GM12891 (cell line): ENCODE results near the gene WDR20.
A peak's percentile ranks its signal among the peaks of the same experiment; 100 is the strongest.
"Not testable (repeated sequence)": the region's sequence is repeated elsewhere in the genome, so short reads cannot be mapped to it uniquely, and the experiment has no call there.

ENCODE experiments used
- DNase-seq: peaks from one replicate; pipeline ENCODE4 v3.0.0; 2011; ENCODE audit warnings: low spot score; ENCODE audit not compliant: insufficient read length
- FAIRE-seq: peaks from 2 replicates; lab custom pipeline; 2011; peaks lifted over from hg19 to GRCh38; lab: Jason Lieb, UNC
- PAX5 ChIP-seq: IDR thresholded peaks from 2 replicates; pipeline ENCODE4 v1.6.1; 2011; ENCODE audit warnings: low read length, moderate library complexity, mild to moderate bottlenecking; ENCODE audit not compliant: insufficient read depth, severe bottlenecking
- POLR2A ChIP-seq: IDR thresholded peaks from 2 replicates; pipeline ENCODE4 v1.6.1; 2011; ENCODE audit warnings: low read depth, low read length, control low read depth
- POLR2AphosphoS5 ChIP-seq: IDR thresholded peaks from 2 replicates; pipeline ENCODE4 v1.6.1; 2011; ENCODE audit warnings: low read depth, low read length, control low read depth
- POU2F2 ChIP-seq: IDR thresholded peaks from 2 replicates; pipeline ENCODE4 v1.6.1; 2011; ENCODE audit warnings: low read depth, mild to moderate bottlenecking, control low read depth, low read length, moderate library complexity
- SPI1 ChIP-seq: IDR thresholded peaks from 2 replicates; pipeline ENCODE4 v1.6.1; 2011; ENCODE audit warnings: low read depth, low read length, control low read depth
- TAF1 ChIP-seq: IDR thresholded peaks from 2 replicates; pipeline ENCODE4 v1.6.1; 2011; ENCODE audit warnings: low read depth, low read length, control low read depth

The WDR20 gene

DNA sequence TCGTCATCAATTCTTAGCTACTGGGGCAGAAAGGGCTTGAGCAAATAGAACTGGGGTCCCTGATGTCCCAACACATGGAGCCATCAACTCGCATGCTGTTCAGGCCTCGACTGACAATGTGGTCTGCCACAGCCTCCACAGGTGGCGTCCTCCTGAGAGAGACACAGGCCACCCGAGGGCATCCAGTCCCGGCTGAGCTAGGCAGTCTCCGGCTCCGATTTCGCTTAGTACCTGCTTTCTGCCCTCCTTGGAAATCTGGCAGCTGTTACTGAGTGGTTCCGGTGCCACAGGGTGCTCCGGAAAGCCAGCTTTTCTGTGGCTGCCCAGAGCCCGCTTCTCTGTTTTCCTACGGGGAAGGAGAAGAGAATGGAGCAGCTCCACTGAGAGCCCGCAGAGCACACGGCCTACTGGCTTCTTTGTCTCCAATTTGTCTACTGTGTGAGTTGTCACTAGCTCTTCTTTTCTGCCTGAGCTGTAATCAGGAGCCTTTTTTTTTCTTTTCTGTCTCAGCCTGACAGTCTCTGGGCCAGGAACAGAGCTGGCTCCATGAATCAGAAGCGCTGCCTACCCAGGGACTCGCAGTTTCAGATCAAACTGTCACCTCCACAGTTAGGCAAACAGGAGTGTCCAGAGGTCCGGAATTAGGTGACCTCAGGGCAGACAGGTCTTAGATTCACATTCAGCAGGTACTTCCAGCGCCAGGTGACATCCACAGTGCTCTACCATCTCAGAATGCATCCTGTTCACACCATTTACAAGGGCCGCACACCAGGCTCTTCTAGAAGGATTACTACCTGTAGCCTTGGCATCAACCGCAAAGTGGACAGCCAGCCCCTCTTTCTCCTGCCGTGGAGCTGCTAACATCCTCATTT is 92.0 kb downstream of the WDR20 start:
- no peak for DNase-seq
- TF ChIP-seq POU2F2 (no peak), TAF1 (no peak), POLR2A (no peak), POLR2AphosphoS5 (no peak), PAX5 (no peak), SPI1 (no peak)
- FAIRE-seq: no peak

DNA sequence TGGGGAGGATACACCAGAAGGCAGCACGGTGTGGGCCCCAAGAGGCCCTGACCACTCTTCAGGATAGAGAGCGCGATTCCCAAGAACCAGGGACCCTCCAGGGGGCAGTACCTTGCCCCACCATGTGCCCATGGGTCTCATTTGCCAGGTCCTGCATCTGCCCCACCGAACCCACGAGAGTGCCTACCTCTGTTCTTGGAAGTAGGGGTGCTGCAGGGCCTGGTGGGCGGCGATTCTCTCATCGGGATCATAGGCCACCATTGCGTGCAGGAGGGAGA is 92.6 kb downstream of the WDR20 start:
- no peak for TF ChIP-seq SPI1
- TF ChIP-seq POLR2AphosphoS5: no peak
- TF ChIP-seq PAX5: no peak
- TF ChIP-seq POLR2A: no peak
- TF ChIP-seq POU2F2: no peak
- TF ChIP-seq TAF1: no peak
- DNase-seq (no peak), FAIRE-seq (no peak)

DNA sequence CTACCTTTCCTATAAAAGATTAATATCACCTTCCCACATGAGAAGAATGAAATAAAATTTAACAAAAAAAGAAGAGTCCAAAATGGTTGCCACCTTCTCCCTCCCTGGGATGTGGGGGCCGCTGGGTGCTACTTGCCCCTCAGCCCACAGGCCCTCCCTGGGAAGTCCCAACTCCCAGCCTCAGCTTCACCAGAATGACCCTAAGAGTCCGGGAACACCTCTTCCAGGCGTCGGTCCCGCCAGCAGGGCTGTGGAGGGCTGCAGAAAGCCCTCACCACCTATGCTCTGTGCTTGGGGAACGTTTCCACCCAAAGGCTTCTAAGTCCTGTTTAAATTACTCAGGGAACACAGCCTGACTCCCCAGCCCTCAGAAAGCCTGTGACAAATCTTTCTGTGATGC is 93.4 kb downstream of the WDR20 start:
- TF ChIP-seq POLR2A: no peak
- no peak for TF ChIP-seq POLR2AphosphoS5
- TF ChIP-seq SPI1: no peak
- TF ChIP-seq TAF1: no peak
- no peak for TF ChIP-seq PAX5
- no peak for TF ChIP-seq POU2F2
- FAIRE-seq: no peak
- DNase-seq: no peak

DNA sequence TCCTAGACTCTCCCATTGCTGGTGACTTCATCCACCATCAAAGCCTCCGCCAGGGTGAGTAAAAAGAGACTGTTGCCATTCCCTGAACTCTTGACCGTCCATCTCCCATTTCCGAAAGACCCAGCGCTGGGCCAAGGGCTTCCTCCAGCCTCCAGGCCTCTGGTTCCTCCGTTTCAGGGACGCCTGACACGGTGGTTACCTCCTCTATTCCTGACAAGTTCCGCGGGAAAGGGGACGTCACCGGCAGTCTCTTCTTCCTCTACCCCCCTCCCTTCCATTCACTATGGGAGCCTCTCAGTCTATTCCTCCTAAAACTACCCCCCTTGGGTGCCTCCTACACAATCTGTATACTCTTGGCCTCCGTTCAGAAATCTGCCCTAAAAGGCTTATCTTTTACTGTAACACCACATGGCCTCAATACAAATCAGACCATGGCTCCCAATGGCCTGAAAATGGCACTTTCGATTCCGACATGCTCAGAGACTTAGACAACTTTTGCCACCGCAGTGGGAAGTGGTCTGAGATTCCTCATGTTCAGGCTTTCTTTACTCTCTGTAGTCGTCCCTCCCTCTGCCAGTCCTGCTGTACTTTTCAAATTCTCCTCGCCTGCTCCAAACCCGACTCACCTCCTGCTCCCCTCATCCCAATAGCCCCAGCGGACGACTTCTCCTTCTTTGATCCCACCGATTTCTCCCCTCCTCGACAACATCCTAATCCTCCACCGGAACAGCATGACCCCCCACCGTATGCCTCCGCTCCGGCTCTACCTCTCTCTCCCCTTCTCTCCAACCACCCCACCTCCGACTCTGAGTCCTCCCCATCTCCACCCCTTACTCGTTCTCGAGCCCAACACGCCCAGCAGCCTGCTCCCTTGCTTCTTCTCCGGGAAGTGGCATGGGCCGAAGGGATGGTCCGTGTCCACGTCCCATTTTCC is 94.9 kb downstream of the WDR20 start:
- TF ChIP-seq SPI1 (no peak), POLR2A (no peak), POLR2AphosphoS5 (no peak), POU2F2 (no peak), PAX5 (no peak), TAF1 (no peak)
- DNase-seq (no peak), FAIRE-seq (no peak)

DNA sequence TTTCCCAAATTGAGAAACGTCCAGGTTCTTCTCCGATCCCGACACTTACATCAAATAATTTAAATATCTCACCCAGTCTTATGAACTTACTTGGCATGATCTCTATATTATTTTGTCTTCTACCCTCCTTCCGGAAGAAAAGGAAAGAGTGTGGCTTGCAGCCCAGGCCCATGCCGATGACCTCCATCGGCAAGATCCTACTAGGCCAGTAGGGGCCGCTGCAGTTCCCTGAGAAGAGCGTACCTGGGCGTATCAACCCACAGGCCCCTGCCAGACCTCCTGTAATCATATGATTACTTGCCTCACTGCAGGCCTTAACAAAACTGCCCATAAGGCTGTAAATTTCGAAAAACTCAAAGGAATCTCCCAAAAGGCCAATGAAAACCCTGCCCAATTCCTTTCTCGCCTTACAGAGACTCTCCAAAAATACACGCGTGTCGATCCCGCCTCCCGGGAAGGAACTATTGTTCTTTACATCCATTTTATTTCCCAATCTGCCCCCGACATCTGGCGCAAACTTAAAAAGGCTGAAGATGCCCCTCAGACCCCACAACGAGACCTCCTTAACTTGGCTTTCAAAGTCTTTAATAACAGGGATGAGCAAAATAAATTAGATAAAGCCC is 95.7 kb downstream of the WDR20 start:
- DNase-seq (peak; percentile 87), FAIRE-seq (peak; percentile 87)
- TF ChIP-seq TAF1: no peak
- no peak for TF ChIP-seq POU2F2
- TF ChIP-seq SPI1: no peak
- no peak for TF ChIP-seq PAX5
- no peak for TF ChIP-seq POLR2AphosphoS5
- TF ChIP-seq POLR2A: no peak

DNA sequence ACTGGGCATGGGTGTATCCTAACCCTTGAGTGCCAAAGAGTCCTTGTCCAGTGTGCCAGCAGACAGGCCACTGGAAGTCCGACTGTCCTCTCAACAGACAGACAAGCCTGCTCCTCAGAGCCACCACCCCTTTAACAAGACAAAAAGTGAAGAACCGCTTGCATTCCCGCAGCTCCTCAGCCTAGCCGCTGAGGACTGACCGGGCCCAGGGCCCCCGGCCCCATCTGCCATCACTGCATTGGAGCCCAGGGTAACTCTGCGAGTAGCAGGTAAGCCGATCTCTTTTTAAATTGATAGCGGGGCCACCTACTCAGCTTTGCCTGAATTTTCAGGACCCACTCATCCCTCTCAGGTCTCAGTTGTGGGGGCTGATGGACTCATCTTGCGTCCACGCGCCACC is 96.3 kb downstream of the WDR20 start:
- no peak for FAIRE-seq
- no peak for DNase-seq
- TF ChIP-seq POLR2A: no peak
- TF ChIP-seq POLR2AphosphoS5: no peak
- TF ChIP-seq POU2F2: no peak
- no peak for TF ChIP-seq SPI1
- TF ChIP-seq PAX5: no peak
- TF ChIP-seq TAF1: no peak

DNA sequence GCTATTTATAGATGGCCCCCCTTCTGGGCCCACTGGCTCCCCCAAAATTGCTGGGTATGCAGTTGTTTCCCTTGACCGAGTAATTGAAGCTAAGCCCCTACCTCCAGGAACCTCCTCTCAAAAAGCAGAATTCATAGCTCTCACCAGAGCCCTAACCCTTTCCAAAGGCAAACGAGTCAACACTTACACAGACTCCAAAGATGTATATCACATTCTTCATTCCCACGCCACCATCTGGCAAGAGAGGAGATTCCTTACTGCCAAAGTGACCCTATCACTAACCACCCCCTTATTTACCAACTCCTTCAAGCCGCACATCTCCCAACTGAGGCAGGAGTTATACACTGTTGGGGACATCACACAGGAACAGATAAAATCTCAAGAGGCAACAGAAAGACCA is 98.4 kb downstream of the WDR20 start:
- TF ChIP-seq TAF1 (no peak), PAX5 (no peak), SPI1 (no peak), POU2F2 (no peak), POLR2A (no peak), POLR2AphosphoS5 (no peak)
- FAIRE-seq (no peak), DNase-seq (no peak)

DNA sequence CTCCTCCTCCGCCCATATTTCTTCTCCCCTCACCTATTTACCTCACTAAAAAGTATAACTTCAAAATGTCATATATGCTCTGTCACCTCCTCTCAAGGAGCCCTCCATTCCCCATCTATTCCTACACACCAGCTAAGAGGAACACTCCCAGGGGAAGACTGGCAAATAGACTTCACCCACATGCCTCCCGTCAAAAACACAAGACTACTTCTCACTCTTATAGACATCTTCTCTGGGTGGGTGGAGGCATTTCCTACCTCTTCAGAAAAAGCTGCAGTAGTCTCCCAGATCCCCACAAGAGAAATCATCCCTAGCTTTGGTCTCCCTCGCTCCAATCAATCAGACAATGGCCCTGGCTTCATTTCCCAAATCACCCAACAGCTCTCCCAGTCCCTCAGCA is 99.1 kb downstream of the WDR20 start:
- TF ChIP-seq POLR2A (no peak), POU2F2 (no peak), POLR2AphosphoS5 (no peak), PAX5 (no peak), SPI1 (no peak), TAF1 (no peak)
- FAIRE-seq: no peak
- DNase-seq: no peak

DNA sequence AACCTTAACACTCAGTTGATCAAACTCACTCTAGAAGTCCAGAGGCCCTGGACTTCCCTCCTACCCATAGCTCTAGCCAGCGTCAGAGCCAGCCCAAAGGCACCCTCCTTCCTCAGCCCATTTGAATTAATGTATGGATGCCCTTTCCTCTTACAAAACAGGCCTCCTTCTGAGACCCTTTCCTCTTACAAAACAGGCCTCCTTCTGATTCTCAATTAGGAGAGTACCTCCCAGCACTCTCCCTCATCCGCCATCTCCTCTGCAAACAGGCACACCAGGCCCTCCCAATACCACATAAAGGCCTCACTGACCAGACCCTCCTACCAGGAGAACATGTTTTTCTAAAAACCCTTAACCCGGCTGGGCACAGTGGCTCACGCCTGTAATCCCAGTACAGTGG is 99.5 kb downstream of the WDR20 start:
- no peak for DNase-seq
- FAIRE-seq: no peak
- TF ChIP-seq POLR2AphosphoS5: no peak
- no peak for TF ChIP-seq POLR2A
- TF ChIP-seq PAX5: no peak
- TF ChIP-seq TAF1: no peak
- TF ChIP-seq SPI1: no peak
- no peak for TF ChIP-seq POU2F2

DNA sequence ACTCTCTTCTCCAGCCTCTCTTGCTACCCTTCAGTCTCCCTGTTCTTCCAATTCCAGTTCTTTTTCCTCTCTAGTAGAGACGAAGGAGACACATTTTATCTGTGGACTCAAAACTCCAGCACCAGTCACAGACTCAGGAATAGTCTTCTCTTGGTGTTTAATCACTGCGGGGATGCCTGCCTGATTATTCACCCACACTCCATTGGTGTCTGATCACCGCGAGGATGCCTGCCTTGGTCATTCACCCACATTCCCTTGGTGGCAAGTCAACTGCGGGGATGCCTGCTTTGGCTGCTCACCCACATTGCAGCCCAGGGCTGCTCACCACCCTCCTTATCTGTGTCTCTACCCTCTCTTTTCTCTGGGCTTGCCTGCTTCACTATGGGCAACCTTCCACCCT is 100.8 kb downstream of the WDR20 start:
- FAIRE-seq, DNase-seq: not testable (repeated sequence)
